NCI-H1048 (cell line): ENCODE results near the gene UNC119B.
A peak's percentile ranks its signal among the peaks of the same experiment; 100 is the strongest.
"Not testable (repeated sequence)": the region's sequence is repeated elsewhere in the genome, so short reads cannot be mapped to it uniquely, and the experiment has no call there.

Experiments used
- DNase-seq: peaks from one replicate; lab custom pipeline; 2025; lab: John Stamatoyannopoulos, UW

UNC119B gene

GRCh38 chr12:120710031-120710804 lies at the start of gene UNC119B:
Gene UNC119B (plus strand): TSS chr12:120710458. CDS start chr12:120710475, 17 bp downstream.
- no peak for DNase-seq

- no peak for DNase-seq
Observed at GRCh38 chr12:120661432-120661831, 48.8 kb upstream of the UNC119B start.

GRCh38 chr12:120662879-120663278 lies 47.4 kb upstream of the UNC119B start:
- no peak for DNase-seq

- no peak for DNase-seq
Observed at GRCh38 chr12:120663741-120664140, 46.5 kb upstream of the UNC119B start.

GRCh38 chr12:120666571-120667390 lies 43.5 kb upstream of the UNC119B start:
- no peak for DNase-seq

GRCh38 chr12:120668091-120668867 lies 42.0 kb upstream of the UNC119B start:
- DNase-seq: no peak

GRCh38 chr12:120668868-120669840 lies 41.1 kb upstream of the UNC119B start:
- DNase-seq: no peak

GRCh38 chr12:120670237-120670636 lies 40.0 kb upstream of the UNC119B start:
- DNase-seq: not testable (repeated sequence)

GRCh38 chr12:120670667-120671066 lies 39.6 kb upstream of the UNC119B start:
- DNase-seq: no peak

GRCh38 chr12:120674097-120674636 lies 36.1 kb upstream of the UNC119B start:
- no peak for DNase-seq

- DNase-seq: no peak
Observed at GRCh38 chr12:120677765-120678473, 32.3 kb upstream of the UNC119B start.

GRCh38 chr12:120678572-120678971 lies 31.7 kb upstream of the UNC119B start:
- no peak for DNase-seq

GRCh38 chr12:120680165-120680738 lies 30.0 kb upstream of the UNC119B start:
- DNase-seq: no peak

- DNase-seq: no peak
Observed at GRCh38 chr12:120684523-120684932, 25.7 kb upstream of the UNC119B start.

GRCh38 chr12:120685522-120685921 lies 24.7 kb upstream of the UNC119B start:
- DNase-seq: no peak

- peak; percentile 91 for DNase-seq
Observed at GRCh38 chr12:120686151-120686689, 24.0 kb upstream of the UNC119B start.

- DNase-seq: peak; percentile 95
Observed at GRCh38 chr12:120686690-120687577, 23.3 kb upstream of the UNC119B start, which contains the start of gene MLEC. Gene MLEC (plus strand): TSS chr12:120687149. CDS start chr12:120687297, 148 bp downstream.

GRCh38 chr12:120687578-120688289 lies 22.5 kb upstream of the UNC119B start:
- DNase-seq: no peak
